Prostate gland (tissue), 2 donors: ENCODE results near the gene ORAI2. TPM values are rescaled to one million over a fixed set of nuclear protein-coding genes. Genes with fewer than 3 reads are reported as not detected.
"Not testable (repeated sequence)": the region's sequence is repeated elsewhere in the genome, so short reads cannot be mapped to it uniquely, and the experiment has no call there.

Experiments used
- DNase-seq: peaks from one replicate; pipeline ENCODE4 v3.0.0-alpha.2; 2019; ENCODE audit warnings: low spot score
- H3K27ac ChIP-seq, 2 donors: fragments of 200-600 bp; sonication (generic); 2 replicates each; pipeline ENCODE4 v1.5.1; 2017 to 2019
- H3K27me3 ChIP-seq: fragments of 200-600 bp; sonication (generic); replicated peaks from 2 replicates; pipeline ENCODE4 v1.5.1; 2019; ENCODE audit not compliant: insufficient read depth
- H3K36me3 ChIP-seq, 2 donors: fragments of 200-600 bp; sonication (generic); 1 replicate in 1 of 2; 2 replicates in 1 of 2; pipeline versions ENCODE4 v1.5.1 to v1.8.1; 2017 to 2019
- H3K4me1 ChIP-seq: fragments of 200-600 bp; sonication (generic); replicated peaks from 2 replicates; pipeline ENCODE4 v1.5.1; 2019
- H3K4me3 ChIP-seq, 2 donors: fragments of 200-600 bp; sonication (generic); 2 replicates each; pipeline ENCODE4 v1.5.1; 2017 to 2019
- H3K9me3 ChIP-seq: fragments of 200-600 bp; sonication (generic); 2 replicates; pipeline ENCODE4 v1.5.1; 2017
- WGBS: methylation state at CpG from one replicate; pipeline ENCODE4 v1.1.5; 2018; 5-methylcytosine and 5-hydroxymethylcytosine counted together
- intact Hi-C: fragments of 100-400 bp; cut with DNase I; formaldehyde crosslinking; loops from one replicate; pipeline ENCODE4 v1.14.2; 2022
- microRNA-seq: library from miRNA; unstranded; fragments of <30 nt; microRNA quantifications from one replicate; pipeline ENCODE4, GENCODE V29; 2016
- small RNA-seq, 2 donors: library from RNA; depleted of rRNA; stranded (forward); fragments of <200 nt; gene quantifications; one replicate each; pipeline ENCODE3, GENCODE V24; 2016
- total RNA-seq, 2 donors: library from RNA; depleted of rRNA; stranded (reverse); fragments of >200 nt; gene quantifications; one replicate each; pipeline ENCODE4 v1.1.0, GENCODE V29; 2016

ORAI2 gene
- total RNA-seq, 2 donors from 2014 or later = 20.5 to 24.8 TPM

DNA sequence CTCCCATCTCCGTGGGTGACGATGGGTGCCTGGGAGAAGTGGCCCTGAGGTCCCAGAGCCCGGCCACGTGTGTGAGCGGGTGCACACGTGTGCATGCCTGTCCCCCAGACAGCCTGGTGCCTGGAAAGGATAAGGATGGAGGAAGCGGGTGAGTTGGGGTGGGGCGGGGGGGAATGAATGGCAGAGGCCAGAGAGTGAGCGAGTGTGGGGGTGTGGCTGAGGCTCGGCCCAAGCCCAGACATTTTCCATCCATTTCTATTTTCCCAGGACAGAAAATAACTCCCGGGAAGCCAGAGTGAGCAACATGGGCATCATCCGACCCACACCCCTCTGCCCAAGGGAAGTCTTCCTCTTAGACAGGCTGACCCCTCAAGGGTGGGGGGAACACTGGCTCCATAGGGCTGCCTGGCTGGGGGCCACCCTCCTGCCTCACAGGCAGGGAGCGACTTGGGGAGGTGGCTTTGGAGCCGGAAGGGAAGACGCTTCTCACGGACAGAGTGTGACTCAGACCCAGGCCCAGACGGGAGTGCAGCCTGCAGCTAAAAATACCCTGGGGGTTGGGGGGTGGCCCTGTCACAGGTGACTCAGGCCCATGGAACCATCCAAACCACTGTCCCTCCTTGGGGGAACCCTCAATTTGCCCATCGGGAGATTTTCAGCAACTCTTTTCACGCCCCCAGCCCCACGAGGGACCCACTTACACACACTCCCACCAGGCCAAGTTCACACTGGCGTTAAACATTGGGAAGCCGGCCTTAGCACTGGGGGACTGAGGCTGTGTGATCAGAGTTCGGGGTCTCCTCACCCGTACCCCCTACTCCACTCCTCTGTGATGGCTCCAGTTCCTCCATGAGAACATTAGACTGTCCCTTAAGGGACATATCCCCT is 72.2 kb downstream of the ORAI2 start:
- intact Hi-C loops = not testable (repeated sequence)

More for the DNA sequence above, 72.2 kb downstream of the ORAI2 start:
- not testable (repeated sequence) for H3K9me3 ChIP-seq, H3K4me3 ChIP-seq, DNase-seq, H3K36me3 ChIP-seq, H3K27me3 ChIP-seq, H3K4me1 ChIP-seq, H3K27ac ChIP-seq
- no CpG with 5 or more reads among the region's 24 CpGs for WGBS

Small RNAs within 50 kb of the gene (microRNA-seq; reads per million reads assigned to microRNA genes)
- 2.1 reads per million, percentile 30 among the genes with 10 or more reads in this experiment for gene MIR4467
- 2.3 reads per million, percentile 32 among the genes with 10 or more reads in this experiment for gene MIR5090
- gene MIR548O = not detected

Small RNAs within 50 kb of the gene (small RNA-seq; reads per million reads assigned to genes)
- gene MIR548O = 0 reads per million in 2 donors

Other genes starting within 250 kb of the ORAI2 start
- 10 to 100 TPM in 1 of 2 donors, 1 to 10 TPM in 1; 7.7 to 22.3 TPM for gene SH2B2, start 146.7 kb upstream of the ORAI2 start, total RNA-seq
- under 1 TPM in 1 of 2 donors, not detected in 1; 0.85 TPM for gene SPDYE6, start 77.1 kb upstream of the ORAI2 start, total RNA-seq
- 10 to 100 TPM; 31.6 to 50.1 TPM for gene PRKRIP1, start 37.2 kb upstream of the ORAI2 start, total RNA-seq
- 10 to 100 TPM; 25.2 to 27.0 TPM for gene ALKBH4, start 31.3 kb downstream of the ORAI2 start, total RNA-seq
- 10 to 100 TPM; 12.8 to 57.7 TPM for gene LRWD1, start 31.4 kb downstream of the ORAI2 start, total RNA-seq
- 10 to 100 TPM; 23.2 to 46.4 TPM for gene POLR2J, start 45.3 kb downstream of the ORAI2 start, total RNA-seq
- gene RASA4B, start 84.2 kb downstream of the ORAI2 start, total RNA-seq = 10 to 100 TPM in 1 of 2 donors, 1 to 10 TPM in 1; 2.0 to 25.7 TPM
- gene UPK3BL2, start 110.1 kb downstream of the ORAI2 start, total RNA-seq = 10 to 100 TPM in 1 of 2 donors, 1 to 10 TPM in 1; 9.9 to 33.5 TPM
- 1 to 10 TPM in 1 of 2 donors, not detected in 1; 1.8 TPM for gene SPDYE2, start 117.7 kb downstream of the ORAI2 start, total RNA-seq
- 10 to 100 TPM; 11.5 to 16.6 TPM for gene POLR2J3, start 139.0 kb downstream of the ORAI2 start, total RNA-seq
- 10 to 100 TPM; 10.5 to 59.6 TPM for gene RASA4, start 183.2 kb downstream of the ORAI2 start, total RNA-seq
- 100 to 1,000 TPM in 1 of 2 donors, 10 to 100 TPM in 1; 63.2 to 125 TPM for gene UPK3BL1, start 209.2 kb downstream of the ORAI2 start, total RNA-seq
- gene SPDYE2B, start 216.7 kb downstream of the ORAI2 start, total RNA-seq = not detected
- gene POLR2J2, start 238.1 kb downstream of the ORAI2 start, total RNA-seq = 1 to 10 TPM in 1 of 2 donors, under 1 TPM in 1; 0.18 to 6.6 TPM